Umbilical cord (tissue), 2 donors: Measurements from ENCODE around the gene SNAI3. TPM values are rescaled to one million over a fixed set of nuclear protein-coding genes. Genes with fewer than 3 reads are reported as not detected.
A peak's percentile ranks its signal among the peaks of the same experiment; 100 is the strongest.

Source experiments
- DNase-seq: peaks from one replicate; pipeline ENCODE4 v3.0.0-alpha.2; 2015; ENCODE audit warnings: low spot score
- total RNA-seq: library from RNA; depleted of rRNA; stranded (reverse); fragments of >200 nt; gene quantifications from one replicate; pipeline ENCODE4 v1.2.3, GENCODE V29; 2014; ENCODE audit warnings: low replicate concordance; ENCODE audit not compliant: insufficient read depth

SNAI3 gene
- total RNA-seq, 1 donor from 2014 or later, result not detected

DNA sequence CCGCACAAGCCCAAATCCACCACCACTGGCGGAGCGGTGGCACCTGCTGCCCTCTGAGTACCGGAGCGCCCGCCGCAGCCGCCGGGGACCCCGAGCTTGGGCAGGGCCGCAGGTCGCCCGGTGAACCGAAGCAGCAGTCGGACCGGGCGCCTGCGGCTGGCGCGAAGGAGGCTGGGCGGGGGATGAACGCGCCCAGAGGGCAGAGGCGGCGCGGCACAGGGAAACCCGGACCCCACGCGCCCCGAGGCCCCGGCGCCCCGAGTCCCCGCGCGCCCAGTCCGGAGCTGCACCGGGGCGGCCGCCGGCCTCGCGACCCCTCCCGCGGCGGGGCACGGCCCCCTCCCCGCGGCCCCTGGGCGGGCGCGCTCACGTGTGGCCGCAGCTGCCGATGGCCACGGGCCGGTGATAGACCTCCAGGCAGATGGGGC lies 19.5 kb upstream of the SNAI3 start:
- DNase-seq, result no peak

DNA sequence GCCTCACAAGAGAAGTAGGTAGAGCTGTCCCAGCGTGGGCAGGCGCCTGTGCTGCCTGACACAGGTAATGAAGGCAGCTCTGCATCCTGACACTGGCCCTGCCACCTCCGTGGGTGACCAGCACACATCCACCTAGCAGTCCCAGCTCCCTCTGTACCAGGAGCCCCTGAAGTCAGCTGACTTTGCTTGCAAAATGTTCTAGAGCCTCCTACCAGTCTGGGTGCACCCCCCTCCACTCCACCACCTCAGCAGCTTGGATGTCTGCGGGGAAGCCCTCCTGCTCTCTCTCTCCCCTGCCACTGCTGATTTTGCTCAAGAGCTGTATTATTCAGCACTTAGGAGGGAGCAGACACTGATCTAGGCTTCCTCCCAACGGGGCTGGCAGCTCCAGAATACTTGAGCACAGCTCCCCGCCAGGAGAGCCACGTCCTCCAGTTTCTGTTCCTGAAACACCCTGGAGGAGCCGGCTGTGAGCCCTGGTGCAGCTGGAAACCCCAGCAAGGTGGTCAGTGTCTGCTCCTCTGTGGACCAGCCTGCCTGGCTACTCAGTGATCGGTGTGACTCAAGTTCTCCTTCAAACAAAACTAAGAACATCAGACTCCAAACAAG lies 18.9 kb upstream of the SNAI3 start:
- DNase-seq, result no peak

DNA sequence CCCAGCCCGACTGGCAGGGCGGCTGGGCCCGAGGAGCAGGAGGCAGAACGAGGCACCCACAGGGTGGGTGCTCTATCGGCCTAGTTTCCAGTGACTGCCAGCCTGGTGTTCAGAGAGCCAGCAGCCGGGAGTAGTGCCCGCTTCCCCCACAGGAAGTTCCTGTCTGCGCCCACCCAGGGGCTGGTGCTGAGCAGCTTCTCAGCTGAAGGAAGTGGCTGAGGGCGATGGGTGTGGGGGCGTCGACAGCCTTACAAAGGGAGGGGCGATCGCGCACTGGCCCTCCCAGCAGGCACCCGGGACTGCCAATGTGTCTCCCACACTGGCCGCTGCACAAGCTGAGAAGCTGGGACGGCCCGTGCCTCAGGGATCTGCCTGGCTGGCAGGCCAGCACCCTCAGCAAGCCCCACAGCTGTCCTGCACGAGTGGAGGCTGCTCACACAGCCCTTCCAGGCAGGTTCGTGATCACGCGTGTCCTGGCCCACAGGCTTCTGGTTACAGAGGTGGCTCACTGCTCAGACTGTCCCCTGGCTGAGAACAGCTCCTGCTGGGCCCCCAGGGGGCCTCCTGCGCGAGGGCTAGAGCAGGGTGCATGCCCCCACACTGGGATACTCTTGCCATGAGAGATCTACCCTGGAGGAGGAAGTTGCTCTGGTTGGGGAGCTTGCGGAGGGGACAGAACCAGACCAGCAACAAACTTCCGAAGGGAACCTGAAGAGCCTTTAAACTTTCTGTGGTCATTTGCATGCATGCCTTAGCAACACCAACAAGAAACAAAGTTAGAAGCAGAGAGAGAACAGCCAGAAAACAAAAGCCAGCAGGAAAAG lies 17.4 kb upstream of the SNAI3 start:
- DNase-seq, result no peak

DNA sequence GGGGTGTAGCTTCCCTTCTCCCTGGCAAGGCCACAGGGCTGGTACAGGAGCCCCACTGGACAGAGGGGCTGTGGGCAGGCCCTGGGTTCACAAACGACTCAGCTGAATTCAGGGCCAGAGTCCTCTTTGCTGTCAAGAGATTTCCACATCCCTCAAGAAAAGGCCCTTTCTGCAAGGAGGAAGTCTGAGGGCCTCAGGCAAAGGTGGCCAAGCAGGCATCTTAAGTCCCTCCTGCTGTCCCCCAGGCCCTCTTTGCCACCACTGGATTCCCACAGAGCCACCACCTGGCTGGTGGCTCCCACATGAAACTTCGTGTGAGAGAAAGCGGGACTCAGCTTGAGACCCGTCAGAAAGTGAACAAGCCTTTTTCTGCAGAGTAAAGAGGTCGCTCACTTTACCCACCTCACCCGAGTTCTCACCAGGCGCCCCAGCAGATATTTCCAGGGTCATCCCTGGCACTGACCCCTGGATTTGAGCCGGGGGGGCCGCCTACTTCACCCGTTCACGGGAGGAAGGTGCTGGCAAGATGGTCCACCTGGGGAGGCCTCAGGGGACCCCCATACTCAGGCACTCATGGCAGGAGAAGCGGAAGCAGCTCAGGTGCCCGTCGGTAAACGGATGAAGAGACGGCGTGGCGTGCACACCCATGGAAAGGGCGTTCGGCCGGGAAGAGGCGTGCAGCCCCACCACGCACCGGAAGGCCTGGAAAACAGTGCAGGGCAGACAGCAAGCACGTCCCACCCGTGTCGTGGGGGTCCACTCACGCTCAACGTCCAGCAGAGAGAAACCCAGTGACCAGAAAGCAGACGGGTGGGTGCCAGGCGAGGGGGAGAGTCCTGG lies 16.3 kb upstream of the SNAI3 start:
- no peak for DNase-seq

DNA sequence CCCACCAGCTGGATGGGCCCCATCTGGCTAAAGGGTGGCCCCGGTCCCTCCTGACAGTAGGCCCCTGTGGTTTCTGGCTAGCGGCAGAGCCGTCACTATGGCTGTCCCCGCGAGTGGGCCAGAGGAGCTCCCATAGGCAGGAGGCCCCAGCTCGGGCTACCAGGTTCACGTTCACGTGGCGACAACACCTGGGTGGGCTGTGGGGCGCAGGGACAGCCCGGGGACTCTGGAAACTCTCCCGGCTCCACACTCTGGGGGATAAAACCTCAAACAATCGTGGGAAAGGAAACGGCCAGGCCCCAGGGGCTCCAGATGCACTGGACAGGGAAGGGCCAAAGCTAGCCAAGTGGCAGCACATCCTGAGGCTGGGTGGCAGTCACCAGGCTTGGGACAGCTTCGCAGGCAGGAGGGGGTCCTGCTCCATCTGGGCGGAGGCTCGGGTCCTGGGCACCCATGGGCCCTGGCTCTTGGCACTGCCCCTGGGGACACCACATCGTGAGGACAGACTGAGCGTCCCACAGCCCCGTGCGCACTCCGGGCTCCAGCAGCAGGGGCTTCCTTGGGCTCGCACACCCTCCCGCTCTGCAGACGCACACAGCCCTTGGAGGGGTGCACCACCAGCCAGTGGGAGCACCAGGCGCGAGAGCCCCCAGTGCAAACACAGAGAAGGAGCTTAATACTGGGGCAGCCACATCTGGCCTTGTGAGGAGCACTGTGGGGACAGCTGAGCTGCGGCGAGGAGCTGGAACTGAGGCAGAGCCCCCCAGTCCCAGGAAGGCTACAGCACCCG lies 15.5 kb upstream of the SNAI3 start:
- no peak for DNase-seq

DNA sequence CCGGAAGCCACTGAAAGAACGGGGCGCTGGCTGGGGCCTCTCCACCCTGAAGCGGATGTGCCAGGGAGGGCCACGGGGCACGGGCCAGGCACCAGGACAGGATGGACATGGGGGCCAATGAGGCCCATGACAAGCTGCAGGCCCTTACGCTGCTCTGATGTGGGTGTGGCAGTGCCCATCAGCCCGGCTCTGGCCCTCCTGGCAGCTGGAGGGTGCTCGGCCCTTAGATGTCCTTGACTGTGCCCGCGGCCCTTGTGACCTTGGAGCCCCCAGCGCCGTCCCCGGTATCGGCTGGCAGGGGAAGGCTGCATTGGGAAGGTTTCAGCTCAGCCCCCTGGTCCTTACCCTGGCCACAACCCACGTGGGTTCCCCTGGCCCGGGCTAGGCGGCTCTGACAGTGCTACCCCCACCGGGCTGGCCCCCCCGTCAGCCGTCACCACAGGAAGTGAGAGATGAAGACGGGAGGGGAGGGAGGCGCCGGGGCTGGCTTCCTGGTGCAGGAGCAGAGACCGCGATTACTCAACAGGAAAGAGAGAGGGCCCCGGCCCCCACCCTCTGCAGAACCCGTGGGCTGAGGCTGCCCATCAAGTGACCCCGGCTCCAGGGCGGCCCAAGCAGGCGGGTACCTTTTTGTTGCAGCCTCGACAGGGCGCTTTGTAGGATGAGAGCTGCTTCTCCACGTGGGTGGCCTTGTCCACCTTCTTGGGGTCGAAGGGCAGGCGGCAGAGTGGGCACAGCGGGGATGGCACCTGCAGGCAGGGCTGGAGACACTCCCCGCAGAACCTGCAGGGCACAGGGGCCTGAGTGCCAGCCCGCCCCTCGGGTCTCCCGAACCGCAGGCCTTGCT lies 14.6 kb upstream of the SNAI3 start:
- DNase-seq, result peak; percentile 71

DNA sequence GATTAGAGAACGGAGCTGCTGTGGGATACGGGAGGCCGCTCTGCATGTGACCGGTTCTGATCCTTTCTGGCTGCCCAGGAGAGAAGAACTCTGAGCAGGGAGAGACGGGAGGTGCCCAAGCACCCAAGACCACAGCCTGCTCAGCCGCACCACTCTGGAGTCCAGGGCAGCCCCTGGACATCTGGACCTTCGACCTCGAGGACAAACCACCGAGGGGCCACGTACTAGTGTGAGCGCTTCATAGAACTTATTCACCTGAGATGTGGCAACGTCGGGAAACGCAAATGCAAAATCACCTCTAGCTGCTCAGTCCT lies 14.0 kb upstream of the SNAI3 start:
- no peak for DNase-seq

DNA sequence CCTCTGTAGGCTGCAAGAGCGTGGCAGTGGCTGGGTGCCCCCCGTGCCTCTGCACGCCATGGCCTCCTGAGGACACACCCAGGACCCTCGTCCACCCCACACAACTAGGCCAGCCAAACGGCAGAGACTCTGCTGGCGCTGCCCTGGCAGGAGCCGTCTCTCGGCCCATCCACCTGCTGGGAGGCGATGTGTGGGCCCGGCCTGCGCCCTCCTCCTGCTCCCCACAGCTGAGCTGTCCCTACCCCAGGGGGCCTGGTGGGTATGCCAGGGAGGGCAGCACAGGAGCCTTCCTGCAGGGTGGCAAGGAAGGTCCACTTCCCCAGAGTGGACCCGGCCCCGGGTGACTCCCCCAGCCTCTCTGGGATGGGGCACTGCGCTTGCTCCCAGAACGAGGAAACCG lies 12.9 kb upstream of the SNAI3 start:
- no peak for DNase-seq

DNA sequence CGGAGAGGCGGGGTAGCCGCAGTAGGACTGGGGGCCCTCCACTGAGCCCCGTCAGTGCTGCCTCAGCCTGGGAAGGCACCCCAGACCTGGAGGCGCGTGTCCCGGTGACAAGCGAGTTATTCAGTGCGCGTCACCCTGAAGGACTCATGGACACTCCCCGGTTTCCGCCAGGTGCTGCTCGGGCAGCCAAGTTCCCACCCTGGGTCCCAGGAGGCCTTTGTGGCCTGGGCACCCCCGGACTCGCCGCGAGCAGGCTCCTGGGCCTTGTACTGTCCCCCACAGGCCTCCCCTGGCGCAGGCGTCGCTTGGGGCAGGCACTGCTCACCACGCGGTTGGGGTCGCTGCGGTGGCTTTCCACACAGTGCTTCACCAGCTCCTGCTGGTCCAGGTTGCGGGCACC lies 12.3 kb upstream of the SNAI3 start:
- DNase-seq, result no peak

DNA sequence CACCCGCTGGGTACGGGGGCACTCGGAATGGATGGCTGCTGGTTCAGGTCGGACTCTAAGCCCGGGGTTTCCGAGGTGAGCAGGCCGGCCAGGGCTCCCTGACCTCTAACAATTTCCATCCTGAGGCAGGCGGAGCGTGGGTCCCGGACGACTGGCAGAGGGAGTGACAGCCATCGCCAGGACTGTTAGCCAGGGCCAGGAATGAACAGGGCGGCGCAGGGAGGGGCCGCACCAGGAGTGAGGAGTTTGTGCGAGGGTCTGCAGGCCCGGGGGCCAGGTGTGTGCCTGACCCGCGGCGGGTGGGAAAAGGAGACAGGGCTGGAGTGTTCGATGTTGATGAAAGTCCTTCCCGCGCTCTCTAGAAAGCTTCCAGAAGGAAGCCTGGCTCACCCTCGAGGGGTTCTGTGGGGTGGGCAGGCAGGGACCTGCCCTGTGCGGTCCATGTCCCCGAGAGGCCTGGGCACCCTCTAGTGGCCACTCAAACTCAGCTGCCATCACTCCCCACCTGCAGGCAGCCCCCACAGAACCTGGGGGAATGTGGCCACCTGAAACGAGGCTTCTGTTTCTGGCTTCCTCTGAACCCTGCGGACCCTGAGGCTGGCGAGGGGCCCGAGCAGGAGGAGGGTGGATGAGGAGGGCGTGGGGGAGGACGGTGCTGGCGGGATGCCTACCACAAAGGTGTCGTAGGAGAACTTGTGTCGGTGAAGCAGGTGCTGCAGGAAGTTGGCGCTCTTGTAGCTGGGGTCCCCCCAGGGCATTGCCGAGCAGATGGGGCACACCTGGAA lies 11.7 kb upstream of the SNAI3 start:
- no peak for DNase-seq

DNA sequence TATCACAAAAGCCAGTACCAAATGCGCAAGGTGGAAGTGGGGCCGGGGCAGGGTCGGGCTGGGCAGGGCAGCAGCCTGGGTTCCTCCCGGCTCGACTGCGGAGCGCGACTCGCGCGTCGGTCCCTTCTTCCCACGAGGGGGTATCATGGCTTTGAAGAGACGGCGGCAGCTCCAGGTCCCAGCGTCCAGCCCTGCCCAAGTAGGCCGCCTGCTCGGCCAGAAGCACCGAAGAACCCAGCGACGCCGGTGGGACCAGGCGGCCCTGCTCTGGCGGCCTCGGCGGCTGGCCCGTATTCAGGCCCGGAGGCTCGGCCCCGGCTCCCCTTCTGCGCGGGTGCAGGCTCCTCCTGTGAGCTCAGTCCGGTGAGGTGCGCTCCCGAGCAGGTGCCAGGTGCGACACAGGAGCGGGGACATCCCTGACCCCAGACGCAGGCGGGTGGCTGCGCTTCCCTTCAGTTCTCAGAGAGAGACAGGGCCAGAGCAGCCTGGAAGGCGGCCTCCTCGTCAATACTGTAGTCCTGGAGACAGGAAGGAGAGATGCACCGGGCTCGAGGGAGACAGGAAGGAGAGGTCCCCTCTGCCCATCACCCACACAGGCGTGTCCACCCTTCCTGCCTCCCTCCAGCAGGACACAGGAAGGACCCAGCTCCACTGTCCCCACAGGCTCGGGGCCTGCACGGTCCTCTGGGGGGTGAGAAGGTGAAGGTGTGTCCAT lies 11.0 kb upstream of the SNAI3 start:
- DNase-seq, result no peak

DNA sequence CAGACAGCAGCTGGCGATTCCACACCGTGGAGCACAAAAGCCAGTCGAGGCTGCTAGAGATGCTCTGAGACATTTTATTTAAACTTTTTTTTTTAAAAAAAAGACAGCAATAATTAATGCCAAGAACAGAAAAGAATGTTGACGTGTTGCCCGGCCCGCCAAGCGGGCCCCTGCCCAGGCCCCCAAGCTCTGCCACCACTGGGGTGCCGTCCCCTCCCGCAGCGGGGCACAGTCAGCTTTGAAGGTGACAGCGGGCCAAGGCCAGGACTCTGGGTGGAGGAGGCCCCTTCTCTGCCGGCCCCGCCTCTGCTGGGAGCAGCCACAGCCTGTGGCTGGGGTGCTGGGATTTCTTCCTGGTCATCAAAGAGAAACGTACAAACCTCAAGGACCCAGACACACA lies 10.1 kb upstream of the SNAI3 start:
- no peak for DNase-seq

DNA sequence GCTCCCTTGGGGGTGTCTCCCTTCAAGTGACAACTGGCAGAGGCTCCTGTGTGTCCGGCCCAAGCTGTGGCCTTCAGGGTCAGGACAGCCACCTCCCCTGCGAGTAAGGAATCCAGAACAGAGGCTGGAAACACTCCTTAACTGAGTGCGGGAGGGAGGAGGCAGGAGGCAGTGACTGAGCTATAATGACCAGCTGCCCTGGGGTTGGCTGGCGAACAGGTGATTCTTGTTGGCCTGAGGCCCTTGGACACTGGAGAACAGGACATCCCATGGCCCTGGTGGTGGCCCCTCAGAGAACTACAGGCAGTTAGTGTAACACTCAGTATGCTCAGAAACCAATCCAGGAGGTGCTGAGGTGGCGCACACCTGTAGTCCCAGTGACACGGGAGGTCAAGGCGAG lies 9.4 kb upstream of the SNAI3 start:
- DNase-seq, result no peak

DNA sequence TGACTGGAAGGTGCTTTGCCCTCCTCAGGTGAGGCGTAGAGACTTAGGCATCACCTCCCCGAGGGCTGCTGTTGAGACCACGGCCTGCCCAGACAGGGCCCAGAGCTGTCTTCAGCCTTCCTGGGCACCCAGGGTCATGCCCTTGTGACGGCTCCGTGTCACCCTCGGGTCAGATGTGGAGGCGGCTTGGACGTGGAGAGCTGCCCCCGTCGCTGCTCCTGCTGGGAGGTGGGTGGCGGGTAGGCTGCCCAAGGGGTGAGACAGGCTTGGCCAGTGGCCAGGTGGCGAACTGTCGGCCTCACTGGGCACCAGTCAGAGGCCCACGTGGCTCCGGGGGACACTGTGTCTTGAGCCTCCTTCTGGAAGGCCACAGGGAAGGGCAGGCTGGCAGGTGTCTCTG lies 8.9 kb upstream of the SNAI3 start:
- DNase-seq, result no peak

DNA sequence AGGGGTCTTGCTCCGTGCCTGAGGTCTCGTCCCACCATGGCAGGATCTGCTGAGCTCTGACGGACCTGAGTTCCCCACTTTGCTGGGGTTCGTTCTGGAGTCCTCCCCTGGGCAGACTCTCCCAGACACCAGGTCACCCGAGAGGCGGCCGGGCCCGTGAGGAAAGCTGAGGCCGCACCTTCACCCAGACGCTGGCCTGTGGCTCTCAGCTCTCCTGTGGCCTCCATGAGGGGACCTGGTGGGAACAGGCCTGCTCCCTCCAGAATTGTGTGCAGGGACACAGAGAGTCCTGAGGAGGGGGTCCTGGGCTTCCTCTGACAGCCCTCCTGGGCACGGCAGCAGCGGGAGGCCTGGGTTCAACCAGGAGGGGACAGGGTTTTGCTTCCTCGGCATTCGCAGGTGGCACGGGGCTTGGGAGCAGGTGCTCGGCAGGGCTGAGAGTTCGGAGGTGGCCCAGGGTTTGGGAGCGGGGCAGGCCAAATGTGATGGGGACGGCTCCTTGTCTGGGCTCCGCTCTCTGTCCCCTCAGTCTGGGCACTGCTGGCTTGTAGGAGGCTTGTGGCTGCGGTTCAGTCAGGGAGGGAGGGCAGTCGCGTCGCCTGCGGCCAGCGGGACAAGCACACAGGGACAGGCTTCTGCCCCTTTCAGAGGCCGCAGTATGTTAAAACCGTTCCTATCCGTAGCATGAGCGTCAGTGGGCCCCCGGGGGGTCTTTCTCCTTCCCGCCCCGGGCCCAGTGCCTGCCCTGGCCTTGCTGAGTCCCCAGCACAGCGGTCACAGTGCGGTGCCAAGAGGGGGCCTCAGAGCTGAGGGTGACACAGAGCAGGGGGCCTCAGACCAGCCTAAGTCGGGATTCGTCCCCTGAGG lies 8.1 kb upstream of the SNAI3 start:
- no peak for DNase-seq

DNA sequence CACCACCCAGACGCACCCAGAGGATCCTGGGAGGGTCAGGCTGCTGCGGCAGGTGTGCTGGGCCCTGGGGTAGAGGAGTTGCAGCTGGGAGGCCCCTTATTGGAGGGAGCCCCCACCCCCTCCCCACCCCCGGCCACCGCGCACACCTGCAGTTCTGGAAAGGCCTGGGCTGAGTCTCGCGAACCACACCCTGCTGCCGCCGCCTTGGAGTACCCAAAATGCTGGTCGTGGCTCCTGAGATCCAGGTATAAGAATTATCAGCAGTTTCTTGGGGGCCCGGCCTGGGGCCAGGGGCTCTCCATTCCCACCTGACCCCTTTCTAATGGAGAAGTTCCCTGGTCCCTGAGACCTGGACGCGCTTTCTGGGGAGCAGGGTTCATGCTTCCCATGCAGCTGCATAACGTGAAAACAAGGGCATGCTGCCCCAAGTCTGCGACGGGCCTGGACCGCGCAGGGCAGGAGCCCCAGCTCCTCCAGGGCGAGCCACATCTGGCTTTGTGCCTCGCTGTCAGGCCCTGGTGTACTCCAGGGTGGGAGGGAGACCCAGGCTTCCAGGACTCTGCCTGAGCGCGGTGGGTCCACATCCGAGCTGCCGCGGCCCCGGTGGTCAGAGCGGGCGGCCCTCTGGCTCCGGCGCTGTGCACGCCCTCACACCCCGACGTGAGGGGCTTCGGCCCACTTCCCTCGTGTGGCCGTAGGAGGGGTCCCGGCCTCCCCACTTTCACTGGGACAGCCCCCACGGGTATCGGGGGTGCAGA lies 7.3 kb upstream of the SNAI3 start:
- no peak for DNase-seq

DNA sequence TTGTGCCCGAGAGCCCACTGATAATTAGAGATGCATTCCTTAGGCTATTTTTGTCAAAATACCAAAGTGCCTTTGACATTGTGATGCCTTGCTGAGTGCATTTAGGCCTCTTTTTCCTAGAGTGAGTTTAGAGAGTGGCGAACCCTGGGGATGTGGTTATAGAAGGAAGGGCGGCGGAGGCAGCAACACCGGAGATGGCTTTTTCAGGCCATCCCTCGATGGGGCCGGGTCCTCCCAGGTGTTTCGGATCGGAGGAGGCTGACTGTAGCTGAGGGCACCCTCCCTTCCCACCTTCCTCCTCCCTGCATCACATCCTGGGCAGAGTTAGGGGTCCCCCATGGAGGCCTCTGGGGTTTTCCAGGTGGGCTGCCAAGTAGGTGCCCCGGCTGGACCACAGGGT lies 6.6 kb upstream of the SNAI3 start:
- DNase-seq, result no peak
